IMR-90 (cell line): ENCODE data around the gene RAB3IL1. TPM values are rescaled to one million over a fixed set of nuclear protein-coding genes. Genes with fewer than 3 reads are reported as not detected.
A peak's percentile ranks its signal among the peaks of the same experiment; 100 is the strongest.

ENCODE experiments used
- ATAC-seq: fragments of 200-7000 bp; cut with Tn5 transposase; 2 replicates; pipeline ENCODE4 v1.9.1; 2020; ENCODE audit warnings: low read depth, mild to moderate bottlenecking, moderate library complexity
- BruUV-seq: library from RNA; stranded (reverse); fragments of 400-500 nt; replicated peaks from 2 replicates; lab custom pipeline; 2021; lab: Mats Ljungman, UMichigan
- CTCF ChIA-PET: fragments of 300-600 bp; formaldehyde crosslinking; extraction: SDS; loops from one replicate; lab custom pipeline; 2021; ENCODE audit warnings: antibody characterized with exemption; lab: Yijun Ruan, JAX
- POLR2A ChIA-PET: fragments of 300-600 bp; sonication (Branson Sonifier 250); formaldehyde crosslinking; loops from one replicate; lab custom pipeline; 2022; ENCODE audit warnings: antibody characterized with exemption; ENCODE audit not compliant: unreplicated experiment; lab: Charles Lee
- DNase-seq: peaks from one replicate; pipeline ENCODE4 v3.0.0; 2013
- H2AFZ ChIP-seq: replicated peaks from 2 replicates; pipeline ENCODE3; 2013; ENCODE audit warnings: low read length, mild to moderate bottlenecking; ENCODE audit not compliant: poor library complexity
- H2AK5ac ChIP-seq: 2 replicates; pipeline ENCODE4 v1.6.1; 2013; ENCODE audit warnings: low read depth, low read length, inconsistent platforms
- H2AK9ac ChIP-seq: replicated peaks from 2 replicates; pipeline ENCODE3; 2013; ENCODE audit warnings: mild to moderate bottlenecking, low read depth, low read length, moderate library complexity; ENCODE audit not compliant: poor library complexity
- H2BK120ac ChIP-seq: 2 replicates; pipeline ENCODE4 v1.6.1; 2013; ENCODE audit warnings: low read depth, low read length, inconsistent platforms
- H2BK15ac ChIP-seq: 3 replicates; pipeline ENCODE4 v1.6.1; 2013; ENCODE audit warnings: low read depth, low read length, inconsistent platforms
- H2BK20ac ChIP-seq: 2 replicates; pipeline ENCODE4 v1.6.1; 2013; ENCODE audit warnings: low read depth, mild to moderate bottlenecking, inconsistent platforms, low read length, moderate library complexity
- H2BK5ac ChIP-seq: 2 replicates; pipeline ENCODE4 v1.6.1; 2013; ENCODE audit warnings: mild to moderate bottlenecking, low read depth, low read length, inconsistent platforms; ENCODE audit not compliant: poor library complexity, severe bottlenecking
- H3K14ac ChIP-seq: replicated peaks from 2 replicates; pipeline ENCODE4 v1.6.1; 2013; ENCODE audit warnings: low read depth, low read length, inconsistent platforms
- H3K18ac ChIP-seq: 2 replicates; pipeline ENCODE4 v1.6.1; 2013; ENCODE audit warnings: low read depth, low read length, control low read depth
- H3K23ac ChIP-seq: 2 replicates; pipeline ENCODE4 v1.6.1; 2013; ENCODE audit warnings: low read depth, low read length, inconsistent platforms
- H3K27ac ChIP-seq: 2 replicates; pipeline ENCODE4 v1.5.1; 2013; ENCODE audit warnings: mild to moderate bottlenecking, control low read depth, low read length; ENCODE audit not compliant: insufficient read depth
- H3K27me3 ChIP-seq: 2 replicates; pipeline ENCODE4 v1.6.1; 2013; ENCODE audit warnings: low read length; ENCODE audit not compliant: control insufficient read depth, insufficient read depth
- H3K36me3 ChIP-seq: 2 replicates; pipeline ENCODE4 v1.6.1; 2013; ENCODE audit warnings: low read length, mixed read lengths; ENCODE audit not compliant: control insufficient read depth, insufficient read depth
- H3K4ac ChIP-seq: 2 replicates; pipeline ENCODE4 v1.6.1; 2013; ENCODE audit warnings: low read depth, low read length, inconsistent platforms
- H3K4me1 ChIP-seq: 2 replicates; pipeline ENCODE4 v1.6.1; 2013; ENCODE audit warnings: low read length, mixed read lengths; ENCODE audit not compliant: control insufficient read depth, insufficient read depth
- H3K4me2 ChIP-seq: 2 replicates; pipeline ENCODE4 v1.6.1; 2013; ENCODE audit warnings: low read depth, mild to moderate bottlenecking, control low read depth, low read length, moderate library complexity
- H3K4me3 ChIP-seq: 2 replicates; pipeline ENCODE4 v1.5.1; 2013; ENCODE audit warnings: low read depth, mild to moderate bottlenecking, control low read depth, low read length, moderate library complexity; ENCODE audit not compliant: insufficient read depth
- H3K56ac ChIP-seq: 2 replicates; pipeline ENCODE4 v1.6.1; 2013; ENCODE audit warnings: low read length, inconsistent platforms; ENCODE audit not compliant: insufficient read depth; ENCODE audit errors: extremely low read depth
- H3K79me1 ChIP-seq, 2 experiments: 2 replicates each; pipeline ENCODE4 v1.6.1; 2013; ENCODE audit warnings: low read length in 2 of 2, inconsistent platforms in 1 of 2, low read depth in 1 of 2
- H3K9ac ChIP-seq: 2 replicates; pipeline ENCODE4 v1.6.1; 2013; ENCODE audit warnings: low read depth, low read length, control low read depth
- H3K9me1 ChIP-seq: 2 replicates; pipeline ENCODE4 v1.6.1; 2013; ENCODE audit warnings: low read length, inconsistent platforms; ENCODE audit not compliant: insufficient read depth
- H3K9me3 ChIP-seq: 2 replicates; pipeline ENCODE4 v1.6.1; 2013; ENCODE audit warnings: low read length; ENCODE audit not compliant: control insufficient read depth, insufficient read depth
- H4K20me1 ChIP-seq: 2 replicates; pipeline ENCODE4 v1.6.1; 2013; ENCODE audit warnings: low read length, inconsistent platforms; ENCODE audit not compliant: insufficient read depth
- H4K5ac ChIP-seq: 2 replicates; pipeline ENCODE4 v1.6.1; 2013; ENCODE audit warnings: mild to moderate bottlenecking, low read depth, low read length, control low read depth
- H4K8ac ChIP-seq, 2 experiments: 2 replicates each; pipeline ENCODE4 v1.6.1; 2013; ENCODE audit warnings: low read depth in 2 of 2, low read length in 2 of 2, control low read depth in 1 of 2, inconsistent platforms in 1 of 2
- H4K91ac ChIP-seq: 2 replicates; pipeline ENCODE4 v1.6.1; 2013; ENCODE audit warnings: low read depth, low read length, inconsistent platforms; ENCODE audit not compliant: insufficient read depth
- BHLHE40 ChIP-seq: fragments of 150-350 bp; IDR thresholded peaks from 2 replicates; pipeline ENCODE4 v1.6.1; 2016; ENCODE audit warnings: mild to moderate bottlenecking, low read depth, low read length
- CEBPB ChIP-seq: IDR thresholded peaks from 2 replicates; pipeline ENCODE4 v1.6.1; 2012; ENCODE audit warnings: low read depth, low read length, improper control_type of control experiment
- FOS ChIP-seq: fragments of 150-350 bp; IDR thresholded peaks from 2 replicates; pipeline ENCODE4 v1.6.1; 2016; ENCODE audit warnings: low read depth, low read length
- MAFK ChIP-seq: IDR thresholded peaks from 2 replicates; pipeline ENCODE4 v1.6.1; 2012; ENCODE audit warnings: low read depth, low read length, improper control_type of control experiment
- MAZ ChIP-seq: IDR thresholded peaks from 2 replicates; pipeline ENCODE4 v1.6.1; 2012; ENCODE audit warnings: low read depth, mild to moderate bottlenecking, low read length, improper control_type of control experiment, moderate library complexity, borderline replicate concordance
- MXI1 ChIP-seq: IDR thresholded peaks from 2 replicates; pipeline ENCODE4 v1.6.1; 2012; ENCODE audit warnings: low read depth, mild to moderate bottlenecking, low read length, moderate library complexity, borderline replicate concordance
- NFE2L2 ChIP-seq: fragments of 150-350 bp; IDR thresholded peaks from 2 replicates; pipeline ENCODE4 v1.6.1; 2016; ENCODE audit warnings: low read depth, mild to moderate bottlenecking, low read length
- POLR2A ChIP-seq: IDR thresholded peaks from 2 replicates; pipeline ENCODE4 v1.6.1; 2012; ENCODE audit warnings: mild to moderate bottlenecking, low read depth, low read length
- RCOR1 ChIP-seq: IDR thresholded peaks from 2 replicates; pipeline ENCODE4 v1.6.1; 2012; ENCODE audit warnings: mild to moderate bottlenecking, low read length, improper control_type of control experiment; ENCODE audit not compliant: insufficient replicate concordance
- RFX5 ChIP-seq: IDR thresholded peaks from 2 replicates; pipeline ENCODE4 v1.8.0; 2012; ENCODE audit warnings: low read depth, mild to moderate bottlenecking, low read length, moderate library complexity
- SMC3 ChIP-seq: fragments of 150-350 bp; IDR thresholded peaks from 2 replicates; pipeline ENCODE4 v1.6.1; 2016; ENCODE audit warnings: low read depth, mild to moderate bottlenecking, antibody characterized with exemption, low read length, moderate library complexity
- WGBS, 2 experiments: methylation state at CpG; one replicate each; pipeline versions ENCODE4 v1.1.5 to v1.1.7; 2013; ENCODE audit warnings: missing lambda C conversion rate in 2 of 2; ENCODE audit not compliant: insufficient read length in 1 of 2; ENCODE audit errors: extremely low coverage in 2 of 2; 5-methylcytosine and 5-hydroxymethylcytosine counted together
- dilution Hi-C: fragments of 300-500 bp; cut with HindIII; formaldehyde crosslinking; loops from one replicate; pipeline ENCODE4 v1.14.3; 2018; ENCODE audit warnings: low sequenced_read_pairs; ENCODE audit not compliant: unreplicated experiment
- in situ Hi-C: fragments of 300-500 bp; cut with MboI; formaldehyde crosslinking; loops from 3 replicates; pipeline ENCODE4 v1.14.3; 2019; ENCODE audit warnings: low sequenced_read_pairs, inconsistent platforms, mixed read lengths
- intact Hi-C: fragments of 100-400 bp; cut with micrococcal nuclease; formaldehyde crosslinking; loops from 2 replicates; pipeline ENCODE4 v1.10.0; 2022
- polyA plus RNA-seq, 3 experiments: library from polyadenylated mRNA; depleted of rRNA; stranded (reverse); fragments of >200 nt; gene quantifications; 2 replicates each; pipeline ENCODE4 v1.2.3, GENCODE V29; 2012; ENCODE audit warnings: low replicate concordance in 1 of 3
- total RNA-seq: library from RNA; depleted of rRNA; stranded (reverse); fragments of >200 nt; gene quantifications from 2 replicates; pipeline ENCODE4 v1.2.3, GENCODE V29; 2012
- TF ChIP-seq, protein P1 (sequence below): fragments of 150-350 bp; IDR thresholded peaks from 2 replicates; pipeline ENCODE4 v1.6.1; 2017; ENCODE audit warnings: mild to moderate bottlenecking, antibody characterized with exemption, low read length, low read depth
- TF ChIP-seq, protein P2 (sequence below): fragments of 150-350 bp; IDR thresholded peaks from 2 replicates; pipeline ENCODE4 v1.6.1; 2016; ENCODE audit warnings: low read depth, mild to moderate bottlenecking, low read length, moderate library complexity, borderline replicate concordance
- TF ChIP-seq, protein P3 (sequence below): conservative IDR thresholded peaks from 2 replicates; pipeline ENCODE4 v1.5.1; 2012; ENCODE audit warnings: mild to moderate bottlenecking, low read depth, low read length, improper control_type of control experiment

The RAB3IL1 gene
- total and polyA plus RNA-seq, 2 of the 4 experiments (the other 2 are of a cell fraction) = 0.72 to 1.9 TPM

DNA sequence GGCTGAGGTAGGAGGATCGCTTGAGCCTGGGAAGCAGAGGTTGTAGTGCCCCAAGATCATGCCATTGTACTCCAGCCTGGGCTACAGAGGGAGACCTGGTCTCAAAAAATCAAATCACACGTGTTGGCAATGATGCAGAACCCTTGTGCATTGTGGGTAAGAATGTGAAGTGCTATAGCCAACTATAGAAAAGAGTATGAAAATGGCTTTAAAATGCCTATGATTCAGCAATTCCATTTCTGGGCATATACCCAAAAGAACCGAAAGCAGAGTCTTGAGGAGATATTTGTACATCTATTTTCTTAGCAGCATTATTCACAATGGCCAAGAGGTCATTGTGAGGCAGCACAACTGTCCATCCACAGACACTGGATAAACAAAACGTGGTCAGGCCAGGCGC, 23.4 kb downstream of the RAB3IL1 start:
- H3K27me3 ChIP-seq = no peaks in the 10 kb centered on the region
- peak overlapping the region; percentile 35; the same call in 1 of the 2 replicates for H4K91ac ChIP-seq
- TF ChIP-seq POLR2A = no peak
- TF ChIP-seq, protein P1, sequence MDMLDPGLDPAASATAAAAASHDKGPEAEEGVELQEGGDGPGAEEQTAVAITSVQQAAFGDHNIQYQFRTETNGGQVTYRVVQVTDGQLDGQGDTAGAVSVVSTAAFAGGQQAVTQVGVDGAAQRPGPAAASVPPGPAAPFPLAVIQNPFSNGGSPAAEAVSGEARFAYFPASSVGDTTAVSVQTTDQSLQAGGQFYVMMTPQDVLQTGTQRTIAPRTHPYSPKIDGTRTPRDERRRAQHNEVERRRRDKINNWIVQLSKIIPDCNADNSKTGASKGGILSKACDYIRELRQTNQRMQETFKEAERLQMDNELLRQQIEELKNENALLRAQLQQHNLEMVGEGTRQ = no peak
- TF ChIP-seq RCOR1 = no peak
- TF ChIP-seq MAZ = no peak
- TF ChIP-seq CEBPB = 0 out of 2 replicates have a peak, but pooled peaks have one; percentile 9
- no peak for TF ChIP-seq FOS
- no peak for TF ChIP-seq RFX5
- 0 out of 2 replicates have a peak, but pooled peaks have one; percentile 22 for TF ChIP-seq BHLHE40
- peak; percentile 88 for TF ChIP-seq NFE2L2
- TF ChIP-seq MXI1 = peak; percentile 30; the same call in 1 of the 2 replicates
- peak; percentile 79 for TF ChIP-seq MAFK
- TF ChIP-seq, protein P2, sequence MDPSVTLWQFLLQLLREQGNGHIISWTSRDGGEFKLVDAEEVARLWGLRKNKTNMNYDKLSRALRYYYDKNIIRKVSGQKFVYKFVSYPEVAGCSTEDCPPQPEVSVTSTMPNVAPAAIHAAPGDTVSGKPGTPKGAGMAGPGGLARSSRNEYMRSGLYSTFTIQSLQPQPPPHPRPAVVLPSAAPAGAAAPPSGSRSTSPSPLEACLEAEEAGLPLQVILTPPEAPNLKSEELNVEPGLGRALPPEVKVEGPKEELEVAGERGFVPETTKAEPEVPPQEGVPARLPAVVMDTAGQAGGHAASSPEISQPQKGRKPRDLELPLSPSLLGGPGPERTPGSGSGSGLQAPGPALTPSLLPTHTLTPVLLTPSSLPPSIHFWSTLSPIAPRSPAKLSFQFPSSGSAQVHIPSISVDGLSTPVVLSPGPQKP = no peak
- TF ChIP-seq, protein P3, sequence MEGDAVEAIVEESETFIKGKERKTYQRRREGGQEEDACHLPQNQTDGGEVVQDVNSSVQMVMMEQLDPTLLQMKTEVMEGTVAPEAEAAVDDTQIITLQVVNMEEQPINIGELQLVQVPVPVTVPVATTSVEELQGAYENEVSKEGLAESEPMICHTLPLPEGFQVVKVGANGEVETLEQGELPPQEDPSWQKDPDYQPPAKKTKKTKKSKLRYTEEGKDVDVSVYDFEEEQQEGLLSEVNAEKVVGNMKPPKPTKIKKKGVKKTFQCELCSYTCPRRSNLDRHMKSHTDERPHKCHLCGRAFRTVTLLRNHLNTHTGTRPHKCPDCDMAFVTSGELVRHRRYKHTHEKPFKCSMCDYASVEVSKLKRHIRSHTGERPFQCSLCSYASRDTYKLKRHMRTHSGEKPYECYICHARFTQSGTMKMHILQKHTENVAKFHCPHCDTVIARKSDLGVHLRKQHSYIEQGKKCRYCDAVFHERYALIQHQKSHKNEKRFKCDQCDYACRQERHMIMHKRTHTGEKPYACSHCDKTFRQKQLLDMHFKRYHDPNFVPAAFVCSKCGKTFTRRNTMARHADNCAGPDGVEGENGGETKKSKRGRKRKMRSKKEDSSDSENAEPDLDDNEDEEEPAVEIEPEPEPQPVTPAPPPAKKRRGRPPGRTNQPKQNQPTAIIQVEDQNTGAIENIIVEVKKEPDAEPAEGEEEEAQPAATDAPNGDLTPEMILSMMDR = no peak
- no peak for TF ChIP-seq SMC3
- H2AK5ac ChIP-seq = no peak overlapping the region
- peak overlapping the region in 1 of 2 experiments; percentile 69; a peak in 1 of 4 replicates for H4K8ac ChIP-seq
- peak overlapping the region; percentile 14; the same call in 1 of the 2 replicates for H3K18ac ChIP-seq
- H3K36me3 ChIP-seq = no peaks in the 10 kb centered on the region
- H3K27ac ChIP-seq = peak overlapping the region; percentile 69; the same call in 1 of the 2 replicates
- dilution Hi-C loops = no loop called here
- peak; percentile 4 for ATAC-seq
- no peak overlapping the region for H3K14ac ChIP-seq
- peaks cover 3% of the 10 kb centered on the region; the same call in 1 of the 2 replicates for H4K20me1 ChIP-seq
- H2BK20ac ChIP-seq = no peak overlapping the region
- no peak overlapping the region for H2AK9ac ChIP-seq
- H3K56ac ChIP-seq = no peak overlapping the region
- no peak overlapping the region for H2AFZ ChIP-seq
- peak overlapping the region; percentile 67; the same call in 1 of the 2 replicates for H2BK120ac ChIP-seq
- peak; percentile 94 for DNase-seq
- H3K9ac ChIP-seq = no peak overlapping the region
- ChIA-PET CTCF (interaction anchor here (1.1 kb wide), 1 partner anchor 188 kb away, joined by 6 read pairs; no protein-coding TSS in a partner anchor), POLR2A (no interaction called here)
- in situ Hi-C loops = no loop called here
- no peak overlapping the region for H2BK15ac ChIP-seq
- no CpG with 5 or more reads among the region's 5 CpGs for WGBS, 2 experiments
- H3K4ac ChIP-seq = no peak overlapping the region
- no peaks in the 10 kb centered on the region for H3K9me3 ChIP-seq
- no peaks in the 10 kb centered on the region for H3K9me1 ChIP-seq
- H4K5ac ChIP-seq = no peak overlapping the region
- no peak overlapping the region for H2BK5ac ChIP-seq
- H3K23ac ChIP-seq = no peak overlapping the region
- H3K79me1 ChIP-seq = peaks cover 4 to 17% of the 10 kb centered on the region in 2 experiments; a peak in 3 of 4 replicates
- H3K4me2 ChIP-seq = no peak overlapping the region
- intact Hi-C loops = no loop called here
- BruUV-seq = no TSS peak
- H3K4me1 ChIP-seq = peaks cover 12% of the 10 kb centered on the region
- H3K4me3 ChIP-seq = no peak overlapping the region
